GM18870 (cell line): Measurements from ENCODE around the gene ZBTB21.
"Not testable (repeated sequence)": the region's sequence is repeated elsewhere in the genome, so short reads cannot be mapped to it uniquely, and the experiment has no call there.

Experiments used
- ATAC-seq: cut with Tn5 transposase; IDR thresholded peaks from one replicate; pipeline ENCODE4 v1.9.1; 2021; ENCODE audit warnings: moderate library complexity; ENCODE audit not compliant: unreplicated experiment

ZBTB21 gene

GRCh38 chr21:41954654-41955499 lies 55.3 kb downstream of the ZBTB21 start:
- ATAC-seq = no peak

GRCh38 chr21:41953831-41954653 lies 56.1 kb downstream of the ZBTB21 start, which contains the start of gene C2CD2:
TSS of gene C2CD2 (minus strand) at chr21:41954018. CDS start at chr21:41953648, 370 bp downstream.
- no peak for ATAC-seq

- ATAC-seq = no peak
Measured at GRCh38 chr21:41953249-41953830, 56.8 kb downstream of the ZBTB21 start.

GRCh38 chr21:41952568-41953248 lies 57.5 kb downstream of the ZBTB21 start:
- ATAC-seq = no peak

GRCh38 chr21:41951876-41952567 lies 58.1 kb downstream of the ZBTB21 start:
- ATAC-seq = no peak

GRCh38 chr21:41950941-41951351 lies 59.2 kb downstream of the ZBTB21 start:
- ATAC-seq = no peak

DNA sequence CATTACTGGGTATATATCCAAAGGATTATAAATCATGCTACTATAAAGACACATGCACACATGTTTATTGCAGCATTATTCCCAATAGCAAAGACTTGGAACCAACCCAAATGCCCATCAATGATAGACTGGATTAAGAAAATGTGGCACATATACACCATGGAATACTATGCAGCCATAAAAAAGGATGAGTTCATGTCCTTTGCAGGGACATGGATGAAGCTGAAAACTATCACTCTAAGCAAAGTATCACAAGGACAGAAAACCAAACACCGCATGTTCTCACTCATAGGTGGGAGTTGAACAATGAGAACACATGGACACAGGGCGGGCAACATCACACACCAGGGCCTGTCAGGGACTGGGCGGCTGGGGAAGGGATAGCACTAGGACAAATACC lies 60.5 kb downstream of the ZBTB21 start:
- ATAC-seq = not testable (repeated sequence)

- no peak for ATAC-seq
Measured at GRCh38 chr21:41948901-41949300, 61.3 kb downstream of the ZBTB21 start.

GRCh38 chr21:41948078-41948895 lies 61.9 kb downstream of the ZBTB21 start:
- ATAC-seq = no peak

- no peak for ATAC-seq
Measured at GRCh38 chr21:41945982-41946381, 64.2 kb downstream of the ZBTB21 start.

DNA sequence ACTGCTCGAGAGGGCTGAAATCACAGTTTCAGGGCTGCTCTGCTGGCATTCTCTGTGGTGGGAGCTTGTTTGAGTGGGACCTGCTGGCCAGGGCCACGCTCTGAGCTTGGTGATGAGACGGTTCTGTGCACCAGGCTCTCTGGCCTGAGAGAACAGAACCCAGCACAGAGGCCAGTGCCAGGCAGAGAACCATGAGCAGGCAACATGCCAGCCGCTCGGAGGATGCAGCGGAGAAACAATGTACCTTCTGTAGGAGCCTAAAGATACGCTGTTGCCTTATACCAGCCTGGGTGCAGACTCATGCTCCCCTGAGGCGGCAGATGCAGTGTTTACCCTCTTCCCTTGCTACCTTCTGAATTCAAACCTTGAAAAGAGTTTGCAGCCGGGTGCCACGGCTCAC lies 66.3 kb downstream of the ZBTB21 start:
- no peak for ATAC-seq

DNA sequence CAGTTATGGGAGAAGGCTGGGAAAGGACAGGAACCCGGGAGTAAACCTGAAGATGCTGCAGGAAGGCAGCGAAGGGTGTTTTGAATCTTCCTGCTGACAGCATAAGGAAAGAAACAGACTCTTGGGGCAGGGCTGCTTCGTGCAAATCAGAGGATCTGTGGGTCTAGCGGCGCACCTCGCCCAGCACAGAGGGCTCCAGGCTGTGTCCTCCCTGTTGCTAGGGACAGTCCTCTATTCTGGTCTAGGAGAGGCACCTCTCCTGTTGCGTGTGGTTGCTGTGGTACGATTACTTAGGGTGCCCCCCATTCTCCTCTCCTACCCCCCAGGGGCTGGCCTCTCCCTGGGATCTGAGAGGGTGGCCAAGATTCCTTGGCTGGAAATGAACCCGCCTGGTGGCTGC lies 67.7 kb downstream of the ZBTB21 start:
- no peak for ATAC-seq

DNA sequence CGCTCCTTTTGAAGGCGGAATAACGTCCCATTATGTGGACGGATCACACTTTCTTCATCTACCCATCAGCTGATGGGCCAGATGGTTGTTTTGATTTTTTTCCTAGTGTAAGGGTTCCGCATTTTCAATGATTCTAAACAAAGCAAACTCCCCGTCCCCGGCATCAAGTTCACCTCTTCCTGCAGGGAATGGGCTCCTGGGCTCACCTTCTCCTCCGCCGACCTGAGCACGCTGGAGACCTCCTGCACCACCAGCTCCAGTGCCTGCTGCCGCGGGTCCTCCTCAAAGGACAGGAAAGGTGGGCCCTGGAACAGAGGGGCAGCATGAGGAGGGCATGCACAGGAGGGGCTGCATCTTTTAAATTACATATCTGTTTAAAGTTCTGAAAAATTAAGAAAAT lies 68.2 kb downstream of the ZBTB21 start:
- ATAC-seq = no peak

DNA sequence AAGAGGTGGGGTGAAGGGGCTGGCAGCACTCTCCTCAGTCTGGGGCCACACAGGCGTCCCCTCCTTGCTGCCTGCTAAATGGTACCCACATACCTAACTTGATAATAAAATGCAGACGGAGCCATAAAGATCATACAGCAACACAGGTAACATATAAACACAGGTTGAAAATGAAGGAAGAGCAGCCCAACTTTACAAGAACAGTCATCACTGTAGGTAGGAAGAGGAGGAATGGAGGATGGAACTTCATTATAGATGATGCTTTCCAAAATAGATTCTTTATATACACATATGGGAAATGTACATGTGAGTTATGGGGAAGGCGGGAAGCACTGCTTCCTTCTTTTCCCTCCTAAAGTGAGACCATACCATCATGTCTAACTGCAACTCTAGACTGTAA lies 69.7 kb downstream of the ZBTB21 start:
- ATAC-seq = no peak

DNA sequence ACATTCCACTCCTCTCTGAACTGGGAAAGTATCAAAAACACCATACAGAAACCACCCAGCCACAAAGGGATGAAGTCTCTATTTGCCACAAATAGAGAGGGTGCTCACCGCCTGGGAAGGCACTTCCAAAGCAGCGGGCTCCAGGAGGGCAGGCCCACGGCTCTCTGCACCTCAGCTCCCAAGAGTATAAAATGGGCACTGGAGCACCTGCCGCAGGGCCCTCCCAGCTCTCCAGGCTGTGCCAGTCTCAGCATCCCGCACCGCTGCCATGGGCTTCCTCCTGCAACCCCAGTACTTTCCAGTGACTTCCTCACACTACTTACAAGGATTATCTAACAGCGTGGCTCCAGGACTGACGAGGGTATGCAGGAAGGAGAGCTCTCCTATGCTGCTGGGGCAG lies 70.8 kb downstream of the ZBTB21 start:
- no peak for ATAC-seq
